ENCODE data around the gene POU1F1.
"Not testable (repeated sequence)": the region's sequence is repeated elsewhere in the genome, so short reads cannot be mapped to it uniquely, and the experiment has no call there.

The POU1F1 gene

GRCh38 chr3:87260270-87260669 lies 16.1 kb downstream of the POU1F1 start:
- Histone ChIP-seq H3K27me3 (ENCODE audit: insufficient read depth, low read length, poor library complexity) (no peaks in the 10 kb centered on the region), H3K4me2 (ENCODE audit: insufficient read depth, low read length) (no peak overlapping the region), H4K20me1 (ENCODE audit: insufficient read depth, low read length) (no peaks in the 10 kb centered on the region), H3K79me2 (ENCODE audit: insufficient read depth, low read length) (no peaks in the 10 kb centered on the region), H2AFZ (ENCODE audit: low read depth, low read length) (no peak overlapping the region), H3K27ac (ENCODE audit: low read length) (no peak overlapping the region), H3K4me3 (ENCODE audit: low read depth in 1 of 2, low read length in 2 of 2) (no peak overlapping the region), H3K9me3 (ENCODE audit: insufficient read depth, low read length, severe bottlenecking) (no peaks in the 10 kb centered on the region), H3K9ac (ENCODE audit: low read depth, low read length) (no peak overlapping the region), H3K4me1 (ENCODE audit: insufficient read depth, low read length) (peaks cover 5% of the 10 kb centered on the region; the same call in 1 of the 2 replicates), H3K36me3 (ENCODE audit: insufficient read depth, low read length) (no peaks in the 10 kb centered on the region)
- TF ChIP-seq CTCF (IDR thresholded peaks at IDR 0.05; ENCODE audit: borderline replicate concordance, extremely low read depth, low read length, poor library complexity, severe bottlenecking) (peak; percentile 76), EZH2 (IDR thresholded peaks at IDR 0.05; ENCODE audit: borderline replicate concordance, low read depth, low read length, severe bottlenecking) (no peak)
- peak; percentile 78 for ATAC-seq (ENCODE audit: insufficient read depth, low read depth)
- peak; percentile 60 for DNase-seq

GRCh38 chr3:87250009-87250408 lies 26.4 kb downstream of the POU1F1 start:
- H3K36me3 ChIP-seq (ENCODE audit: insufficient read depth, low read length), result peaks cover 41% of the 10 kb centered on the region

GRCh38 chr3:87248831-87249230 lies 27.6 kb downstream of the POU1F1 start:
- TF ChIP-seq EZH2 (IDR thresholded peaks at IDR 0.05; ENCODE audit: borderline replicate concordance, low read depth, low read length, severe bottlenecking) (no peak), CTCF (IDR thresholded peaks at IDR 0.05; ENCODE audit: borderline replicate concordance, extremely low read depth, low read length, poor library complexity, severe bottlenecking) (no peak)
- Histone ChIP-seq H3K4me1 (ENCODE audit: insufficient read depth, low read length) (no peaks in the 10 kb centered on the region), H3K9ac (ENCODE audit: low read depth, low read length) (no peak overlapping the region), H3K27me3 (ENCODE audit: insufficient read depth, low read length, poor library complexity) (no peaks in the 10 kb centered on the region), H3K4me2 (ENCODE audit: insufficient read depth, low read length) (no peak overlapping the region), H4K20me1 (ENCODE audit: insufficient read depth, low read length) (no peaks in the 10 kb centered on the region), H2AFZ (ENCODE audit: low read depth, low read length) (no peak overlapping the region), H3K36me3 (ENCODE audit: insufficient read depth, low read length) (peaks cover 36% of the 10 kb centered on the region), H3K27ac (ENCODE audit: low read length) (no peak overlapping the region), H3K9me3 (ENCODE audit: insufficient read depth, low read length, severe bottlenecking) (no peaks in the 10 kb centered on the region), H3K79me2 (ENCODE audit: insufficient read depth, low read length) (no peaks in the 10 kb centered on the region), H3K4me3 (ENCODE audit: low read depth in 1 of 2, low read length in 2 of 2) (no peak overlapping the region)
- DNase-seq (no peak), ATAC-seq (ENCODE audit: insufficient read depth, low read depth) (no peak)

More at GRCh38 chr3:87250009-87250408, 26.4 kb downstream of the POU1F1 start:
- Histone ChIP-seq H3K4me2 (ENCODE audit: insufficient read depth, low read length) (no peak overlapping the region), H3K79me2 (ENCODE audit: insufficient read depth, low read length) (no peaks in the 10 kb centered on the region), H3K27ac (ENCODE audit: low read length) (no peak overlapping the region), H2AFZ (ENCODE audit: low read depth, low read length) (no peak overlapping the region), H3K9ac (ENCODE audit: low read depth, low read length) (no peak overlapping the region), H3K4me3 (ENCODE audit: low read depth in 1 of 2, low read length in 2 of 2) (no peak overlapping the region), H3K4me1 (ENCODE audit: insufficient read depth, low read length) (no peaks in the 10 kb centered on the region), H3K27me3 (ENCODE audit: insufficient read depth, low read length, poor library complexity) (no peaks in the 10 kb centered on the region), H4K20me1 (ENCODE audit: insufficient read depth, low read length) (no peaks in the 10 kb centered on the region), H3K9me3 (ENCODE audit: insufficient read depth, low read length, severe bottlenecking) (no peaks in the 10 kb centered on the region)
- DNase-seq (no peak), ATAC-seq (ENCODE audit: insufficient read depth, low read depth) (no peak)
- no peak for TF ChIP-seq EZH2 (IDR thresholded peaks at IDR 0.05; ENCODE audit: borderline replicate concordance, low read depth, low read length, severe bottlenecking)
- TF ChIP-seq CTCF (IDR thresholded peaks at IDR 0.05; ENCODE audit: borderline replicate concordance, extremely low read depth, low read length, poor library complexity, severe bottlenecking), result no peak

- H3K9ac ChIP-seq (ENCODE audit: low read depth, low read length); H3K79me2 ChIP-seq (ENCODE audit: insufficient read depth, low read length); H4K20me1 ChIP-seq (ENCODE audit: insufficient read depth, low read length); H2AFZ ChIP-seq (ENCODE audit: low read depth, low read length); H3K27ac ChIP-seq (ENCODE audit: low read length); H3K9me3 ChIP-seq (ENCODE audit: insufficient read depth, low read length, severe bottlenecking); H3K27me3 ChIP-seq (ENCODE audit: insufficient read depth, low read length, poor library complexity); H3K4me3 ChIP-seq (ENCODE audit: low read depth in 1 of 2, low read length in 2 of 2); H3K4me2 ChIP-seq (ENCODE audit: insufficient read depth, low read length); DNase-seq; ATAC-seq (ENCODE audit: insufficient read depth, low read depth); H3K4me1 ChIP-seq (ENCODE audit: insufficient read depth, low read length): not testable (repeated sequence)
- H3K36me3 ChIP-seq (ENCODE audit: insufficient read depth, low read length), result peaks cover 30% of the 10 kb centered on the region
Observed at GRCh38 chr3:87248231-87248630, 28.2 kb downstream of the POU1F1 start.

Data from DND-41 (cell line).